ENCODE data around the gene ABCB9.

Gene ABCB9

GRCh38 chr12:123006977-123007376, 40.7 kb upstream of the ABCB9 start (continued):
- no peak for TF ChIP-seq ZFP3 (CRISPR knock-in tag; IDR thresholded peaks at IDR 0.05)
- no peak for TF ChIP-seq SNAI2 (CRISPR knock-in tag; IDR thresholded peaks at IDR 0.05)
- TF ChIP-seq ZNF70 (CRISPR knock-in tag; IDR thresholded peaks at IDR 0.05) = no peak
- TF ChIP-seq ESRRG (CRISPR knock-in tag; IDR thresholded peaks at IDR 0.05) = no peak
- TF ChIP-seq PPARA (CRISPR knock-in tag; IDR thresholded peaks at IDR 0.05; ENCODE audit: borderline replicate concordance) = no peak

- no peak for ATAC-seq
- TF ChIP-seq ZNF8 (CRISPR knock-in tag; IDR thresholded peaks at IDR 0.05) = no peak
- no peak for TF ChIP-seq CSRNP3 (CRISPR knock-in tag; IDR thresholded peaks at IDR 0.05)
- no peak for TF ChIP-seq TSHZ2 (CRISPR knock-in tag; IDR thresholded peaks at IDR 0.05)
- no peak for TF ChIP-seq ISL1 (CRISPR knock-in tag; IDR thresholded peaks at IDR 0.05)
- no peak for TF ChIP-seq ESRRG (CRISPR knock-in tag; IDR thresholded peaks at IDR 0.05)
- no peak for TF ChIP-seq ZC3H10 (CRISPR knock-in tag; IDR thresholded peaks at IDR 0.05)
- TF ChIP-seq ZFP30 (CRISPR knock-in tag; IDR thresholded peaks at IDR 0.05) = no peak
- TF ChIP-seq TCF4 (CRISPR knock-in tag; IDR thresholded peaks at IDR 0.05; ENCODE audit: borderline replicate concordance) = no peak
- no peak for TF ChIP-seq ZNF70 (CRISPR knock-in tag; IDR thresholded peaks at IDR 0.05)
- TF ChIP-seq GLIS3 (CRISPR knock-in tag; IDR thresholded peaks at IDR 0.05) = no peak
- no peak for TF ChIP-seq TOX (CRISPR knock-in tag; IDR thresholded peaks at IDR 0.05; ENCODE audit: borderline replicate concordance)
- TF ChIP-seq ZFP3 (CRISPR knock-in tag; IDR thresholded peaks at IDR 0.05) = no peak
Measured at GRCh38 chr12:123005081-123005626, 38.9 kb upstream of the ABCB9 start.

GRCh38 chr12:123004287-123004686, 38.0 kb upstream of the ABCB9 start:
- ATAC-seq = no peak
- TF ChIP-seq ZFP3 (CRISPR knock-in tag; IDR thresholded peaks at IDR 0.05) (no peak), SNAI2 (CRISPR knock-in tag; IDR thresholded peaks at IDR 0.05) (no peak), ZNF70 (CRISPR knock-in tag; IDR thresholded peaks at IDR 0.05) (no peak), CSDC2 (CRISPR knock-in tag; IDR thresholded peaks at IDR 0.05) (no peak)

- no peak for ATAC-seq
- TF ChIP-seq PATZ1 (CRISPR knock-in tag; IDR thresholded peaks at IDR 0.05; ENCODE audit: borderline replicate concordance) = no peak
- no peak for TF ChIP-seq ZNF8 (CRISPR knock-in tag; IDR thresholded peaks at IDR 0.05)
- no peak for TF ChIP-seq BACH2 (CRISPR knock-in tag; IDR thresholded peaks at IDR 0.05; ENCODE audit: borderline replicate concordance)
- TF ChIP-seq ZC3H10 (CRISPR knock-in tag; IDR thresholded peaks at IDR 0.05) = no peak
Measured at GRCh38 chr12:123003257-123003656, 37.0 kb upstream of the ABCB9 start.

GRCh38 chr12:123001464-123001863, 35.2 kb upstream of the ABCB9 start:
- TF ChIP-seq CSDC2 (CRISPR knock-in tag; IDR thresholded peaks at IDR 0.05) (no peak), POU6F1 (CRISPR knock-in tag; IDR thresholded peaks at IDR 0.05; ENCODE audit: borderline replicate concordance, low read depth) (no peak), SNAI2 (CRISPR knock-in tag; IDR thresholded peaks at IDR 0.05) (no peak), PPARA (CRISPR knock-in tag; IDR thresholded peaks at IDR 0.05; ENCODE audit: borderline replicate concordance) (no peak), ZFP3 (CRISPR knock-in tag; IDR thresholded peaks at IDR 0.05) (no peak), GLIS3 (CRISPR knock-in tag; IDR thresholded peaks at IDR 0.05) (no peak), RARB (CRISPR knock-in tag; IDR thresholded peaks at IDR 0.05) (no peak), TCF4 (CRISPR knock-in tag; IDR thresholded peaks at IDR 0.05; ENCODE audit: borderline replicate concordance) (no peak)
- no peak for ATAC-seq

Measured in SK-N-SH treated with all-trans-retinoic acid at 6 μM for 48 hours (cell line).